Astrocyte (in vitro differentiated cells and primary cell): ENCODE measurements around the gene CTSZ. TPM values are rescaled to one million over a fixed set of nuclear protein-coding genes. Genes with fewer than 3 reads are reported as not detected.

Experiments used
- DNase-seq: peaks from one replicate; pipeline ENCODE4 v3.0.0-alpha.2; 2010; ENCODE audit warnings: low read depth
- FAIRE-seq: peaks from 2 replicates; lab custom pipeline; 2011; peaks lifted over from hg19 to GRCh38; lab: Jason Lieb, UNC
- H2AFZ ChIP-seq: 2 replicates; pipeline ENCODE4 v1.6.0; 2012; ENCODE audit warnings: low read depth, low read length, inconsistent platforms
- H3K27ac ChIP-seq: 2 replicates; pipeline ENCODE4 v1.5.1; 2011; ENCODE audit warnings: low read depth, low read length, inconsistent platforms
- H3K27me3 ChIP-seq: 2 replicates; pipeline ENCODE4 v1.6.0; 2011; ENCODE audit warnings: low read length, inconsistent platforms; ENCODE audit not compliant: insufficient read depth
- H3K36me3 ChIP-seq: 2 replicates; pipeline ENCODE4 v1.5.1; 2011; ENCODE audit warnings: low read length, inconsistent platforms; ENCODE audit not compliant: insufficient read depth
- H3K4me1 ChIP-seq: 2 replicates; pipeline ENCODE4 v1.5.1; 2011; ENCODE audit warnings: low read length, inconsistent platforms; ENCODE audit not compliant: insufficient read depth
- H3K4me2 ChIP-seq: 2 replicates; pipeline ENCODE4 v1.6.0; 2012; ENCODE audit warnings: low read length, inconsistent platforms
- H3K4me3 ChIP-seq: 2 replicates; pipeline ENCODE4 v1.5.1; 2011; ENCODE audit warnings: low read depth, mild to moderate bottlenecking, low read length, inconsistent platforms; ENCODE audit not compliant: insufficient read depth
- H3K79me2 ChIP-seq: 2 replicates; pipeline ENCODE4 v1.6.0; 2012; ENCODE audit warnings: mild to moderate bottlenecking, low read length, inconsistent platforms; ENCODE audit not compliant: insufficient read depth
- H3K9ac ChIP-seq: 2 replicates; pipeline ENCODE4 v1.6.0; 2012; ENCODE audit warnings: mild to moderate bottlenecking, low read length, inconsistent platforms
- H3K9me3 ChIP-seq: 2 replicates; pipeline ENCODE4 v1.5.1; 2012; ENCODE audit warnings: low read depth, mild to moderate bottlenecking, low read length, inconsistent platforms; ENCODE audit not compliant: insufficient read depth
- H4K20me1 ChIP-seq: 2 replicates; pipeline ENCODE4 v1.6.0; 2012; ENCODE audit warnings: low read length, inconsistent platforms; ENCODE audit not compliant: insufficient read depth
- H3K27ac Mint-ChIP-seq: one replicate; pipeline ENCODE4 v1.8.0; 2021; ENCODE audit warnings: mild to moderate bottlenecking, mixed read lengths; ENCODE audit not compliant: unreplicated experiment
- H3K27me3 Mint-ChIP-seq: one replicate; pipeline ENCODE4 v1.8.0; 2021; ENCODE audit warnings: low read depth, mixed read lengths; ENCODE audit not compliant: unreplicated experiment
- H3K36me3 Mint-ChIP-seq: one replicate; pipeline ENCODE4 v1.8.0; 2021; ENCODE audit warnings: low read depth, mixed read lengths; ENCODE audit not compliant: unreplicated experiment
- H3K4me1 Mint-ChIP-seq: one replicate; pipeline ENCODE4 v1.8.0; 2021; ENCODE audit warnings: low read depth, mixed read lengths; ENCODE audit not compliant: unreplicated experiment
- H3K4me3 Mint-ChIP-seq: one replicate; pipeline ENCODE4 v1.8.0; 2021; ENCODE audit warnings: mild to moderate bottlenecking, moderate library complexity, mixed read lengths; ENCODE audit not compliant: unreplicated experiment
- H3K9me3 Mint-ChIP-seq: one replicate; pipeline ENCODE4 v1.8.0; 2021; ENCODE audit warnings: mild to moderate bottlenecking, mixed read lengths; ENCODE audit not compliant: unreplicated experiment
- CTCF ChIP-seq: IDR thresholded peaks from 2 replicates; pipeline ENCODE4 v1.5.1; 2011; ENCODE audit warnings: low read depth, mild to moderate bottlenecking, inconsistent platforms, low read length, moderate library complexity; ENCODE audit not compliant: insufficient read depth
- EZH2 ChIP-seq: IDR thresholded peaks from 2 replicates; pipeline ENCODE4 v1.6.1; 2012; ENCODE audit warnings: mild to moderate bottlenecking, low read length, inconsistent platforms; ENCODE audit not compliant: insufficient read depth
- total RNA-seq: library from RNA; stranded (reverse); gene quantifications from 2 replicates; pipeline ENCODE4 v1.2.1, GENCODE V29; 2021

The CTSZ gene
- total RNA-seq, 1 donor from 2014 or later, result 112 TPM

DNA sequence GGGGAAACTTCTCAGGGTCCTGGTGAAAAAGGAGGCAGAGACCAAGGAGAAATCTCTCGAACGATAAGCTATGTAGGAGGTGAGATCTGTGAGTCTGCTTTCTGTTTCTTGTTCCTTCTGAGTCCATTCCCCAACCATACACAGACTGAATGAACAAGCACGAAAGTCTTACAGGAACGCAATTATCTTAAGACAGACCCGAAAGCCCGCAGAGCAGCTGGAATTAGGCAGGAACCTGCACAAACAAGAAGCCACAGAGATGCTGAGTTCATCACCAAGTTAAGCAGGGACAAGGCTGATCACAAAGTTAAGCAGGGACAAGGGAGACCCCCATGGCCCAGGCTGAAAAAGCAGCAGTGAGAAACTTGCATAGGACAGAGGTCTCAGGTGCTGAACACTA lies 47.4 kb downstream of the CTSZ start:
- no peak overlapping the region for H3K4me2 ChIP-seq
- no peak overlapping the region for H3K4me3 ChIP-seq
- no peaks in the 10 kb centered on the region for H3K79me2 ChIP-seq
- H3K27me3 ChIP-seq, result no peaks in the 10 kb centered on the region
- no peaks in the 10 kb centered on the region for H3K36me3 ChIP-seq
- Mint-ChIP-seq H3K27me3 (peaks cover 1% of the 10 kb centered on the region), H3K27ac (no peak overlapping the region), H3K36me3 (no peaks in the 10 kb centered on the region), H3K9me3 (peaks cover 4% of the 10 kb centered on the region), H3K4me1 (no peaks in the 10 kb centered on the region), H3K4me3 (no peak overlapping the region)
- no peaks in the 10 kb centered on the region for H3K4me1 ChIP-seq
- no peaks in the 10 kb centered on the region for H3K9me3 ChIP-seq
- TF ChIP-seq CTCF (no peak), EZH2 (no peak)
- no peak overlapping the region for H2AFZ ChIP-seq
- H3K27ac ChIP-seq, result no peak overlapping the region
- no peak for DNase-seq
- FAIRE-seq, result no peak
- no peaks in the 10 kb centered on the region for H4K20me1 ChIP-seq
- H3K9ac ChIP-seq, result no peak overlapping the region

DNA sequence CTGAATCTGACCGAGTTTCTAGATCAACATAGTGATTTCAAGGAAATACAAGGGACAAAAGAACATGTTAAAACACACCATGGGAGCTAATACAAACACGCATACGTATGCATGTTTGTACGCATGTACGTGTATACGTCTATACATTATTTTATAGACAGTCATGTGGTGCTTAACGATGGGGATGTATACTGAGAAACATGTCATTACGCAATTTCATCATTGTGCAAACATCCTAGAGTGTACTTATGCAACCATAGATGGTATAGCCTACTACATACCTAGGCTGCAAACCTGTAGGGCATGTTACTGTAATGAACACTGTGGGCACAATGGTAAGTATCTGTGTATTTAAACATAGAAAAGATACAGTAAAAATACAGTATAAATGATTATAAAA lies 51.0 kb downstream of the CTSZ start:
- Mint-ChIP-seq H3K4me3 (no peak overlapping the region), H3K36me3 (no peaks in the 10 kb centered on the region), H3K4me1 (no peaks in the 10 kb centered on the region), H3K27ac (no peak overlapping the region), H3K27me3 (no peaks in the 10 kb centered on the region), H3K9me3 (no peaks in the 10 kb centered on the region)
- no peak for DNase-seq
- TF ChIP-seq CTCF (no peak), EZH2 (no peak)
- Histone ChIP-seq H3K27ac (no peak overlapping the region), H3K4me2 (no peak overlapping the region), H3K79me2 (no peaks in the 10 kb centered on the region), H3K36me3 (no peaks in the 10 kb centered on the region), H2AFZ (no peak overlapping the region), H3K27me3 (no peaks in the 10 kb centered on the region), H3K4me3 (no peak overlapping the region), H3K9ac (no peak overlapping the region), H4K20me1 (no peaks in the 10 kb centered on the region), H3K9me3 (no peaks in the 10 kb centered on the region), H3K4me1 (no peaks in the 10 kb centered on the region)
- FAIRE-seq, result no peak

- no peak for FAIRE-seq
- H3K27me3 ChIP-seq, result no peaks in the 10 kb centered on the region
These were observed 54.0 kb downstream of the CTSZ start for GRCh38 chr20:58953050-58953449.

More at GRCh38 chr20:58953050-58953449, 54.0 kb downstream of the CTSZ start:
- H2AFZ ChIP-seq, result no peak overlapping the region
- Mint-ChIP-seq H3K4me3 (no peak overlapping the region), H3K4me1 (no peaks in the 10 kb centered on the region), H3K27me3 (peaks cover 2% of the 10 kb centered on the region), H3K27ac (no peak overlapping the region), H3K36me3 (no peaks in the 10 kb centered on the region), H3K9me3 (no peaks in the 10 kb centered on the region)
- no peaks in the 10 kb centered on the region for H4K20me1 ChIP-seq
- H3K4me3 ChIP-seq, result no peak overlapping the region
- no peak overlapping the region for H3K27ac ChIP-seq
- no peaks in the 10 kb centered on the region for H3K4me1 ChIP-seq
- TF ChIP-seq CTCF (no peak), EZH2 (no peak)
- no peaks in the 10 kb centered on the region for H3K79me2 ChIP-seq
- H3K9me3 ChIP-seq, result no peaks in the 10 kb centered on the region
- no peaks in the 10 kb centered on the region for H3K36me3 ChIP-seq
- H3K9ac ChIP-seq, result no peak overlapping the region
- DNase-seq, result no peak
- no peak overlapping the region for H3K4me2 ChIP-seq
